Germinal center (tissue), 1 donor: ENCODE results near the gene LTB4R2.
"Not testable (repeated sequence)": the region's sequence is repeated elsewhere in the genome, so short reads cannot be mapped to it uniquely, and the experiment has no call there.

Experiments used
- DNase-seq: peaks from one replicate; pipeline ENCODE4 v3.0.0; 2012; ENCODE audit warnings: mixed read lengths, low spot score

Gene LTB4R2

GRCh38 chr14:24340606-24341005, 30.7 kb downstream of the LTB4R2 start:
- DNase-seq = no peak

- DNase-seq = no peak
These were observed 32.9 kb downstream of the LTB4R2 start for GRCh38 chr14:24342889-24343288.

GRCh38 chr14:24343795-24344660, 34.1 kb downstream of the LTB4R2 start:
- DNase-seq = no peak

- no peak for DNase-seq
These were observed 37.2 kb downstream of the LTB4R2 start for GRCh38 chr14:24347134-24347533.

GRCh38 chr14:24348186-24348585, 38.2 kb downstream of the LTB4R2 start:
- DNase-seq = no peak

GRCh38 chr14:24349742-24350141, 39.8 kb downstream of the LTB4R2 start:
- DNase-seq = no peak

GRCh38 chr14:24351517-24351916, 41.6 kb downstream of the LTB4R2 start:
- no peak for DNase-seq

GRCh38 chr14:24353559-24354481, 43.9 kb downstream of the LTB4R2 start:
- DNase-seq = no peak

- not testable (repeated sequence) for DNase-seq
These were observed 44.5 kb downstream of the LTB4R2 start for GRCh38 chr14:24354482-24354825.

- no peak for DNase-seq
These were observed 45.1 kb downstream of the LTB4R2 start for GRCh38 chr14:24355009-24355408.

- DNase-seq = no peak
These were observed 46.3 kb downstream of the LTB4R2 start for GRCh38 chr14:24356208-24356607.

GRCh38 chr14:24360281-24360680, 50.3 kb downstream of the LTB4R2 start:
- no peak for DNase-seq

- no peak for DNase-seq
These were observed 51.4 kb downstream of the LTB4R2 start for GRCh38 chr14:24361326-24361725.
